ENCODE measurements around the gene GMDS. TPM values are rescaled to one million over a fixed set of nuclear protein-coding genes. Genes with fewer than 3 reads are reported as not detected.

The GMDS gene
- total RNA-seq, 2 donors from 2014 or later = 25.4 to 29.5 TPM

- Histone ChIP-seq H3K27ac (ENCODE audit: low read depth, low read length) (no peak overlapping the region), H3K36me3 (ENCODE audit: control insufficient read depth, insufficient read depth, low read length) (no peaks in the 10 kb centered on the region), H3K4me1 (ENCODE audit: control insufficient read depth, insufficient read depth, low read length) (peaks cover 6% of the 10 kb centered on the region), H3K27me3 (ENCODE audit: control insufficient read depth, insufficient read depth, low read length, poor library complexity, severe bottlenecking) (no peaks in the 10 kb centered on the region), H3K4me3 (ENCODE audit: low read length) (no peak overlapping the region), H3K9me3 (ENCODE audit: control insufficient read depth, low read length) (no peaks in the 10 kb centered on the region), H3K9ac (ENCODE audit: extremely low read depth, low read length, poor library complexity, severe bottlenecking) (no peak overlapping the region)
- DNase-seq = no peak
- no peak for TF ChIP-seq CTCF (conservative IDR thresholded peaks at IDR 0.05)
- Mint-ChIP-seq H3K36me3 (ENCODE audit: low read depth) (no peaks in the 10 kb centered on the region), H3K4me3 (no peak overlapping the region), H3K27ac (no peak overlapping the region), H3K4me1 (peaks cover 19% of the 10 kb centered on the region), H3K27me3 (ENCODE audit: insufficient read depth) (no peaks in the 10 kb centered on the region), H3K9me3 (peaks cover 5% of the 10 kb centered on the region)
- 93 to 95% methylated on average over 10 to 11 of the region's 11 CpGs for WGBS, 2 experiments (ENCODE audit: insufficient coverage in 1 of 2, insufficient read length in 1 of 2)
Observed at GRCh38 chr6:1700278-1700967, 545.0 kb downstream of the GMDS start.

- H3K9me3 Mint-ChIP-seq = peaks cover 5% of the 10 kb centered on the region
- H3K4me3 ChIP-seq (ENCODE audit: low read length) = no peak overlapping the region
- no peak overlapping the region for H3K27ac Mint-ChIP-seq
- no peaks in the 10 kb centered on the region for H3K36me3 Mint-ChIP-seq (ENCODE audit: low read depth)
- H3K9ac ChIP-seq (ENCODE audit: extremely low read depth, low read length, poor library complexity, severe bottlenecking) = no peak overlapping the region
- H3K27ac ChIP-seq (ENCODE audit: low read depth, low read length) = no peak overlapping the region
- H3K4me3 Mint-ChIP-seq = no peak overlapping the region
- H3K4me1 ChIP-seq (ENCODE audit: control insufficient read depth, insufficient read depth, low read length) = peaks cover 6% of the 10 kb centered on the region
- TF ChIP-seq CTCF (conservative IDR thresholded peaks at IDR 0.05) = no peak
- peaks cover 14% of the 10 kb centered on the region for H3K4me1 Mint-ChIP-seq
- no peaks in the 10 kb centered on the region for H3K36me3 ChIP-seq (ENCODE audit: control insufficient read depth, insufficient read depth, low read length)
- no peak for DNase-seq
- H3K9me3 ChIP-seq (ENCODE audit: control insufficient read depth, low read length) = no peaks in the 10 kb centered on the region
- no peaks in the 10 kb centered on the region for H3K27me3 Mint-ChIP-seq (ENCODE audit: insufficient read depth)
- WGBS, 2 experiments (ENCODE audit: insufficient coverage in 1 of 2, insufficient read length in 1 of 2) = 94 to 96% methylated on average over 6 to 11 of the region's 11 CpGs
- no peaks in the 10 kb centered on the region for H3K27me3 ChIP-seq (ENCODE audit: control insufficient read depth, insufficient read depth, low read length, poor library complexity, severe bottlenecking)
Observed at GRCh38 chr6:1698527-1698926, 546.9 kb downstream of the GMDS start.

GRCh38 chr6:1697688-1698351, 547.6 kb downstream of the GMDS start:
- Histone ChIP-seq H3K9ac (ENCODE audit: extremely low read depth, low read length, poor library complexity, severe bottlenecking) (no peak overlapping the region), H3K4me1 (ENCODE audit: control insufficient read depth, insufficient read depth, low read length) (peaks cover 6% of the 10 kb centered on the region), H3K36me3 (ENCODE audit: control insufficient read depth, insufficient read depth, low read length) (no peaks in the 10 kb centered on the region), H3K27ac (ENCODE audit: low read depth, low read length) (no peak overlapping the region), H3K9me3 (ENCODE audit: control insufficient read depth, low read length) (no peaks in the 10 kb centered on the region), H3K4me3 (ENCODE audit: low read length) (no peak overlapping the region), H3K27me3 (ENCODE audit: control insufficient read depth, insufficient read depth, low read length, poor library complexity, severe bottlenecking) (no peaks in the 10 kb centered on the region)
- Mint-ChIP-seq H3K27ac (no peak overlapping the region), H3K4me3 (no peak overlapping the region), H3K9me3 (peaks cover 5% of the 10 kb centered on the region), H3K36me3 (ENCODE audit: low read depth) (no peaks in the 10 kb centered on the region), H3K4me1 (peaks cover 10% of the 10 kb centered on the region), H3K27me3 (ENCODE audit: insufficient read depth) (no peaks in the 10 kb centered on the region)
- no peak for TF ChIP-seq CTCF (conservative IDR thresholded peaks at IDR 0.05)
- DNase-seq = no peak
- 96% methylated on average over 5 to 10 of the region's 10 CpGs for WGBS, 2 experiments (ENCODE audit: insufficient coverage in 1 of 2, insufficient read length in 1 of 2)

All from endodermal cell (in vitro differentiated cells).